K562 (cell line): ENCODE results near the gene GNPTAB.

ENCODE experiments used
- BHLHE40 ChIP-seq: IDR thresholded peaks from 2 replicates; pipeline ENCODE4 v1.6.1; 2011; ENCODE audit warnings: low read length, improper control_type of control experiment
- EZH2 ChIP-seq: IDR thresholded peaks from 2 replicates; pipeline ENCODE4 v1.6.1; 2012; ENCODE audit warnings: low read depth, mild to moderate bottlenecking, inconsistent platforms, low read length, borderline replicate concordance
- MXI1 ChIP-seq: IDR thresholded peaks from 2 replicates; pipeline ENCODE4 v1.6.1; 2011; ENCODE audit warnings: low read depth, mild to moderate bottlenecking, improper control_type of control experiment, low read length
- NFRKB ChIP-seq: fragments of 450-650 bp; IDR thresholded peaks from 2 replicates; pipeline ENCODE4 v1.6.1; 2016; ENCODE audit warnings: low read depth
- POLR2AphosphoS2 ChIP-seq: IDR thresholded peaks from 2 replicates; pipeline ENCODE4 v1.6.1; 2012; ENCODE audit warnings: low read length, improper control_type of control experiment
- POLR2AphosphoS5 ChIP-seq: IDR thresholded peaks from 2 replicates; pipeline ENCODE4 v1.6.1; 2011; ENCODE audit warnings: mild to moderate bottlenecking, low read depth, low read length, moderate library complexity; ENCODE audit not compliant: control insufficient read depth, insufficient read depth
- RAD21 ChIP-seq, 2 experiments: fragments of 250-450 bp in 1 of 2; fragments of 450-650 bp in 1 of 2; sonication (Bioruptor Pico) in 1 of 2; formaldehyde crosslinking in 1 of 2; IDR thresholded peaks in 1 of 2; conservative IDR thresholded peaks in 1 of 2; 2 replicates each; pipeline versions ENCODE4 v1.4.0 to v1.8.0; 2020 to 2022; ENCODE audit warnings: mild to moderate bottlenecking in 2 of 2, moderate library complexity in 1 of 2
- SMAD1 ChIP-seq: fragments of 150-350 bp; IDR thresholded peaks from 2 replicates; pipeline ENCODE4 v1.6.1; 2014; ENCODE audit warnings: low read length, low read depth; ENCODE audit not compliant: partially characterized antibody
- SMARCB1 ChIP-seq: IDR thresholded peaks from 2 replicates; pipeline ENCODE4 v1.6.1; 2011; ENCODE audit warnings: improper control_type of control experiment, low read depth; ENCODE audit not compliant: insufficient read length
- TAF15 ChIP-seq: fragments of 200-400 bp; formaldehyde crosslinking; IDR thresholded peaks from 2 replicates; pipeline ENCODE4 v1.6.1; 2017; ENCODE audit warnings: mild to moderate bottlenecking, low read depth, low read length, moderate library complexity
- TF ChIP-seq, protein P1 (sequence below): fragments of 450-650 bp; formaldehyde crosslinking; IDR thresholded peaks from 2 replicates; pipeline ENCODE4 v1.4.0; 2022; ENCODE audit warnings: missing genetic modification characterization
- TF ChIP-seq, protein P2 (sequence below), 2 experiments: fragments of 450-650 bp; formaldehyde crosslinking in 1 of 2; IDR thresholded peaks; 2 replicates each; pipeline versions ENCODE4 v1.4.0 to v1.6.1; 2014 to 2020; ENCODE audit warnings: mild to moderate bottlenecking in 2 of 2, borderline replicate concordance in 1 of 2, low read depth in 1 of 2
- TF ChIP-seq, protein P3 (sequence below): IDR thresholded peaks from 3 replicates; pipeline ENCODE4 v1.6.1; 2011; ENCODE audit warnings: borderline replicate concordance, mild to moderate bottlenecking, moderate library complexity; ENCODE audit not compliant: insufficient read length; ENCODE audit errors: extremely low read depth
- TF ChIP-seq, protein P4 (sequence below): sonication (generic); formaldehyde crosslinking; IDR thresholded peaks from 2 replicates; pipeline ENCODE4 v1.8.1; 2023; ENCODE audit warnings: mild to moderate bottlenecking, missing genetic modification reagents, moderate library complexity

DNA sequence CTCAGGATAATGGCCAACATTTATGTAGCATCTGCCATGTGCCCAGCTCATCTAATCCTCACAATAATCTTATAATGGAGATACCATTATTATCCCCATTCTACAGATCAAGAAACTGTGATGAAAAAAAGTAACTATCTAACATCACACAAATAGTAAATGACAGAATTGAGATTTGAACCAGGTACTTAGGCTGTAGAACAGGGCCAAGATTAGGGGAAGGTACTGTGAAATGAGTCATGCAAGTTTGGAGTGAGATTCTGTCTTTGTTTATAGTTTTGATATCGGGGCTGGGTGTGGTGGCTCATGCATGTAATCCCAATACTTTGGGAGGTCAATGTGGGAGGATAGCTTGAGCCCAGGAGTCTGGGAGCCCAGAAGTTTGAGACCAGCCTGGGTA, 1.3 kb upstream of the GNPTAB start:
- TF ChIP-seq POLR2AphosphoS2 (no peak), SMARCB1 (no peak), EZH2 (no peak), SMAD1 (no peak), POLR2AphosphoS5 (no peak), RAD21 (CRISPR knock-in tag; conservative IDR thresholded peaks at IDR 0.05 in 1 of 2, IDR thresholded peaks at IDR 0.05 in 1 of 2) (no peak), BHLHE40 (no peak), MXI1 (no peak), TAF15 (no peak), NFRKB (no peak)
- TF ChIP-seq, protein P1, sequence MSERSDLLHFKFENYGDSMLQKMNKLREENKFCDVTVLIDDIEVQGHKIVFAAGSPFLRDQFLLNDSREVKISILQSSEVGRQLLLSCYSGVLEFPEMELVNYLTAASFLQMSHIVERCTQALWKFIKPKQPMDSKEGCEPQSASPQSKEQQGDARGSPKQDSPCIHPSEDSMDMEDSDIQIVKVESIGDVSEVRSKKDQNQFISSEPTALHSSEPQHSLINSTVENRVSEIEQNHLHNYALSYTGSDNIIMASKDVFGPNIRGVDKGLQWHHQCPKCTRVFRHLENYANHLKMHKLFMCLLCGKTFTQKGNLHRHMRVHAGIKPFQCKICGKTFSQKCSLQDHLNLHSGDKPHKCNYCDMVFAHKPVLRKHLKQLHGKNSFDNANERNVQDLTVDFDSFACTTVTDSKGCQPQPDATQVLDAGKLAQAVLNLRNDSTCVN (CRISPR knock-in tag): no peak
- TF ChIP-seq, protein P2, sequence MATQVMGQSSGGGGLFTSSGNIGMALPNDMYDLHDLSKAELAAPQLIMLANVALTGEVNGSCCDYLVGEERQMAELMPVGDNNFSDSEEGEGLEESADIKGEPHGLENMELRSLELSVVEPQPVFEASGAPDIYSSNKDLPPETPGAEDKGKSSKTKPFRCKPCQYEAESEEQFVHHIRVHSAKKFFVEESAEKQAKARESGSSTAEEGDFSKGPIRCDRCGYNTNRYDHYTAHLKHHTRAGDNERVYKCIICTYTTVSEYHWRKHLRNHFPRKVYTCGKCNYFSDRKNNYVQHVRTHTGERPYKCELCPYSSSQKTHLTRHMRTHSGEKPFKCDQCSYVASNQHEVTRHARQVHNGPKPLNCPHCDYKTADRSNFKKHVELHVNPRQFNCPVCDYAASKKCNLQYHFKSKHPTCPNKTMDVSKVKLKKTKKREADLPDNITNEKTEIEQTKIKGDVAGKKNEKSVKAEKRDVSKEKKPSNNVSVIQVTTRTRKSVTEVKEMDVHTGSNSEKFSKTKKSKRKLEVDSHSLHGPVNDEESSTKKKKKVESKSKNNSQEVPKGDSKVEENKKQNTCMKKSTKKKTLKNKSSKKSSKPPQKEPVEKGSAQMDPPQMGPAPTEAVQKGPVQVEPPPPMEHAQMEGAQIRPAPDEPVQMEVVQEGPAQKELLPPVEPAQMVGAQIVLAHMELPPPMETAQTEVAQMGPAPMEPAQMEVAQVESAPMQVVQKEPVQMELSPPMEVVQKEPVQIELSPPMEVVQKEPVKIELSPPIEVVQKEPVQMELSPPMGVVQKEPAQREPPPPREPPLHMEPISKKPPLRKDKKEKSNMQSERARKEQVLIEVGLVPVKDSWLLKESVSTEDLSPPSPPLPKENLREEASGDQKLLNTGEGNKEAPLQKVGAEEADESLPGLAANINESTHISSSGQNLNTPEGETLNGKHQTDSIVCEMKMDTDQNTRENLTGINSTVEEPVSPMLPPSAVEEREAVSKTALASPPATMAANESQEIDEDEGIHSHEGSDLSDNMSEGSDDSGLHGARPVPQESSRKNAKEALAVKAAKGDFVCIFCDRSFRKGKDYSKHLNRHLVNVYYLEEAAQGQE (IDR thresholded peaks at IDR 0.05; ENCODE audit: borderline replicate concordance): no peak
- TF ChIP-seq, protein P2 (CRISPR knock-in tag; IDR thresholded peaks at IDR 0.05; ENCODE audit: low read depth): no peak
- TF ChIP-seq, protein P3, sequence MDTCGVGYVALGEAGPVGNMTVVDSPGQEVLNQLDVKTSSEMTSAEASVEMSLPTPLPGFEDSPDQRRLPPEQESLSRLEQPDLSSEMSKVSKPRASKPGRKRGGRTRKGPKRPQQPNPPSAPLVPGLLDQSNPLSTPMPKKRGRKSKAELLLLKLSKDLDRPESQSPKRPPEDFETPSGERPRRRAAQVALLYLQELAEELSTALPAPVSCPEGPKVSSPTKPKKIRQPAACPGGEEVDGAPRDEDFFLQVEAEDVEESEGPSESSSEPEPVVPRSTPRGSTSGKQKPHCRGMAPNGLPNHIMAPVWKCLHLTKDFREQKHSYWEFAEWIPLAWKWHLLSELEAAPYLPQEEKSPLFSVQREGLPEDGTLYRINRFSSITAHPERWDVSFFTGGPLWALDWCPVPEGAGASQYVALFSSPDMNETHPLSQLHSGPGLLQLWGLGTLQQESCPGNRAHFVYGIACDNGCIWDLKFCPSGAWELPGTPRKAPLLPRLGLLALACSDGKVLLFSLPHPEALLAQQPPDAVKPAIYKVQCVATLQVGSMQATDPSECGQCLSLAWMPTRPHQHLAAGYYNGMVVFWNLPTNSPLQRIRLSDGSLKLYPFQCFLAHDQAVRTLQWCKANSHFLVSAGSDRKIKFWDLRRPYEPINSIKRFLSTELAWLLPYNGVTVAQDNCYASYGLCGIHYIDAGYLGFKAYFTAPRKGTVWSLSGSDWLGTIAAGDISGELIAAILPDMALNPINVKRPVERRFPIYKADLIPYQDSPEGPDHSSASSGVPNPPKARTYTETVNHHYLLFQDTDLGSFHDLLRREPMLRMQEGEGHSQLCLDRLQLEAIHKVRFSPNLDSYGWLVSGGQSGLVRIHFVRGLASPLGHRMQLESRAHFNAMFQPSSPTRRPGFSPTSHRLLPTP: no peak
- TF ChIP-seq, protein P4, sequence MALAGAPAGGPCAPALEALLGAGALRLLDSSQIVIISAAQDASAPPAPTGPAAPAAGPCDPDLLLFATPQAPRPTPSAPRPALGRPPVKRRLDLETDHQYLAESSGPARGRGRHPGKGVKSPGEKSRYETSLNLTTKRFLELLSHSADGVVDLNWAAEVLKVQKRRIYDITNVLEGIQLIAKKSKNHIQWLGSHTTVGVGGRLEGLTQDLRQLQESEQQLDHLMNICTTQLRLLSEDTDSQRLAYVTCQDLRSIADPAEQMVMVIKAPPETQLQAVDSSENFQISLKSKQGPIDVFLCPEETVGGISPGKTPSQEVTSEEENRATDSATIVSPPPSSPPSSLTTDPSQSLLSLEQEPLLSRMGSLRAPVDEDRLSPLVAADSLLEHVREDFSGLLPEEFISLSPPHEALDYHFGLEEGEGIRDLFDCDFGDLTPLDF: no peak
